Measurements from ENCODE around the gene BCAR3.

Gene BCAR3

GRCh38 chr1:93722081-93723031 lies 40.7 kb upstream of the BCAR3 start:
- TF ChIP-seq ZNF211 (tag by site-specific recombination; IDR thresholded peaks at IDR 0.05; ENCODE audit: low read depth): no peak
- peak; percentile 44 for TF ChIP-seq ZIC2 (tag by site-specific recombination; IDR thresholded peaks at IDR 0.05)
- CTCF ChIA-PET: interaction anchor here (0.7 kb wide), 1 partner anchor 572 kb away, joined by 3 read pairs; no protein-coding TSS in a partner anchor
- Histone ChIP-seq H3K4me1 (ENCODE audit: control insufficient read depth, insufficient read depth, low read length) (0 out of 2 replicates have a peak, but pooled peaks cover 3% of the 10 kb centered on the region), H3K9me3 (ENCODE audit: control insufficient read depth, insufficient read depth, low read depth, low read length) (no peaks in the 10 kb centered on the region), H3K27ac (ENCODE audit: extremely low read depth, low read depth, low read length) (no peak overlapping the region; the same call in 1 of the 2 replicates), H3K36me3 (ENCODE audit: control insufficient read depth in 2 of 2, insufficient read depth in 1 of 2, low read length in 2 of 2) (no peaks in the 10 kb centered on the region), H3K4me3 (ENCODE audit: low read depth, low read length) (no peak overlapping the region)
- POLR2A ChIA-PET: no interaction called here

DNA sequence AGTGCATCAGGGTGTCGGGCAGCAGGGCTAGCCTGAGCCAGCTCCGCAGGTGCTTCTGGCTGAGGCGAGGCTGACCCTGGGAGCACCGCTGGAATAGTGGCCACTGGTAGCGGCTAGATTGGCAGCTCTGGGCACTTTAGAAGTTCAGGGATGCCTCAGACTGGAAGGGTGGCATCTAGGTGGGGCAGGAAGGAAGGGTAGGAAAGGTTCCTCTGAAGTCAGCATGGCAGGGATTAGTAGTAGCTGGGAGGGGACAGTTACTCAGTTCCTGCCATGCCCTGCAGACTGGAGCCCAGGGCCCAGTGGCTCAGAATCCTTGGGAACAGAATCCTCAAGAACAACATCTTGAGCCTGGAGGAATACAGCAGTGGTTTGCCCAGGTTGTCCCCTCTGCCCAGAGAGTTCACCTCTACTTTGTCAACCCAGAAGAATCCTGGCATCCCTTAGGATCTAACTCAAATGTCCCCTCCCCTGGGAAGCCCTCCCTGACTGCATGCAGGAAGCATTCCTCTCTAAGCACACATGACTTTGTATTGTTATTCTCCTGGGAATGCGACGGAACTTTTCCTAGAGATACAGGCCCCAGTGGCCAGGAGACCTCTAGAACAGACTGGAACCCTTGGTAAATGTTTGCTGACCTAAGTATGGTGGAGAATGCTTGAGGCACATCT lies 39.5 kb upstream of the BCAR3 start:
- Histone ChIP-seq H3K4me3 (ENCODE audit: low read depth, low read length) (no peak overlapping the region), H3K4me1 (ENCODE audit: control insufficient read depth, insufficient read depth, low read length) (0 out of 2 replicates have a peak, but pooled peaks cover 3% of the 10 kb centered on the region), H3K27ac (ENCODE audit: extremely low read depth, low read depth, low read length) (no peak overlapping the region), H3K36me3 (ENCODE audit: control insufficient read depth in 2 of 2, insufficient read depth in 1 of 2, low read length in 2 of 2) (no peaks in the 10 kb centered on the region), H3K9me3 (ENCODE audit: control insufficient read depth, insufficient read depth, low read depth, low read length) (no peaks in the 10 kb centered on the region)
- CTCF ChIA-PET: interaction anchor here (0.7 kb wide), 1 partner anchor 573 kb away, joined by 3 read pairs; no protein-coding TSS in a partner anchor
- POLR2A ChIA-PET: no interaction called here
- TF ChIP-seq ZNF555 (tag by site-specific recombination; conservative IDR thresholded peaks at IDR 0.05) (no peak), GFI1B (tag by site-specific recombination; IDR thresholded peaks at IDR 0.05) (no peak), ZNF202 (tag by site-specific recombination; IDR thresholded peaks at IDR 0.05; ENCODE audit: borderline replicate concordance) (no peak), ZNF549 (tag by site-specific recombination; IDR thresholded peaks at IDR 0.05) (no peak), ZNF510 (tag by site-specific recombination; IDR thresholded peaks at IDR 0.05; ENCODE audit: insufficient replicate concordance) (no peak), GLIS1 (tag by site-specific recombination; IDR thresholded peaks at IDR 0.05) (no peak), SP7 (tag by site-specific recombination; IDR thresholded peaks at IDR 0.05) (no peak), ZNF292 (tag by site-specific recombination; IDR thresholded peaks at IDR 0.05; ENCODE audit: borderline replicate concordance, low read depth) (no peak), ZNF366 (tag by site-specific recombination; conservative IDR thresholded peaks at IDR 0.05) (no peak), ZNF335 (tag by site-specific recombination; conservative IDR thresholded peaks at IDR 0.05) (no peak), KLF8 (tag by site-specific recombination; IDR thresholded peaks at IDR 0.05) (no peak), ZNF121 (tag by site-specific recombination; IDR thresholded peaks at IDR 0.05) (no peak), IKZF3 (tag by site-specific recombination; IDR thresholded peaks at IDR 0.05) (no peak), SETDB1 (IDR thresholded peaks at IDR 0.05; ENCODE audit: insufficient read length, low read length) (no peak), REPIN1 (tag by site-specific recombination; IDR thresholded peaks at IDR 0.05; ENCODE audit: low read depth) (no peak), ZFP69B (tag by site-specific recombination; IDR thresholded peaks at IDR 0.05) (no peak), ZEB2 (tag by site-specific recombination; IDR thresholded peaks at IDR 0.05) (no peak), ZBTB48 (tag by site-specific recombination; IDR thresholded peaks at IDR 0.05) (no peak)
- TF ChIP-seq, protein P1, sequence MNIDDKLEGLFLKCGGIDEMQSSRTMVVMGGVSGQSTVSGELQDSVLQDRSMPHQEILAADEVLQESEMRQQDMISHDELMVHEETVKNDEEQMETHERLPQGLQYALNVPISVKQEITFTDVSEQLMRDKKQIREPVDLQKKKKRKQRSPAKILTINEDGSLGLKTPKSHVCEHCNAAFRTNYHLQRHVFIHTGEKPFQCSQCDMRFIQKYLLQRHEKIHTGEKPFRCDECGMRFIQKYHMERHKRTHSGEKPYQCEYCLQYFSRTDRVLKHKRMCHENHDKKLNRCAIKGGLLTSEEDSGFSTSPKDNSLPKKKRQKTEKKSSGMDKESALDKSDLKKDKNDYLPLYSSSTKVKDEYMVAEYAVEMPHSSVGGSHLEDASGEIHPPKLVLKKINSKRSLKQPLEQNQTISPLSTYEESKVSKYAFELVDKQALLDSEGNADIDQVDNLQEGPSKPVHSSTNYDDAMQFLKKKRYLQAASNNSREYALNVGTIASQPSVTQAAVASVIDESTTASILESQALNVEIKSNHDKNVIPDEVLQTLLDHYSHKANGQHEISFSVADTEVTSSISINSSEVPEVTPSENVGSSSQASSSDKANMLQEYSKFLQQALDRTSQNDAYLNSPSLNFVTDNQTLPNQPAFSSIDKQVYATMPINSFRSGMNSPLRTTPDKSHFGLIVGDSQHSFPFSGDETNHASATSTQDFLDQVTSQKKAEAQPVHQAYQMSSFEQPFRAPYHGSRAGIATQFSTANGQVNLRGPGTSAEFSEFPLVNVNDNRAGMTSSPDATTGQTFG (tag by site-specific recombination; IDR thresholded peaks at IDR 0.05; ENCODE audit: borderline replicate concordance): no peak
